ENCODE results near the gene SPP1.

SPP1 gene

DNA sequence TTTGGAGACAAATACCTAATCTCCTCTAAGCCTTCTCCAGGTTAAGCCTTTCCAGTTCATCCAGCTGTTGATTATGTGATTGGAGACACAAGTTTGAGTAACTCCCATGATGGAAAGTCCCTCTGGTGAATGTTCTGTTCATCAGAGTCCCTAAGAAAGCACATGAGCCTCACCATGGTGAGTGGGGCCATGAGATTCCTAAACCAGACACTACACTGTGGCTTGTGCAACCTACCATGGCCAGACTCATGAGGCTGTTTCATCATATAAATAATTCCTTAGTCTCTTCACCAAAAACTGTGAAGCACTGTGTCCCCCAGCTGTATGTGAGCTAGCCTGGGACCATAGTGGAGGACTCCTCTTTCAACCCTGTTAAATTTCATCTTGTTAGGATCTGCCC, 46.3 kb downstream of the SPP1 start (continued):
- no peak for TF ChIP-seq SALL2 (tag by site-specific recombination; IDR thresholded peaks at IDR 0.05; ENCODE audit: borderline replicate concordance)
- TF ChIP-seq, protein P1, sequence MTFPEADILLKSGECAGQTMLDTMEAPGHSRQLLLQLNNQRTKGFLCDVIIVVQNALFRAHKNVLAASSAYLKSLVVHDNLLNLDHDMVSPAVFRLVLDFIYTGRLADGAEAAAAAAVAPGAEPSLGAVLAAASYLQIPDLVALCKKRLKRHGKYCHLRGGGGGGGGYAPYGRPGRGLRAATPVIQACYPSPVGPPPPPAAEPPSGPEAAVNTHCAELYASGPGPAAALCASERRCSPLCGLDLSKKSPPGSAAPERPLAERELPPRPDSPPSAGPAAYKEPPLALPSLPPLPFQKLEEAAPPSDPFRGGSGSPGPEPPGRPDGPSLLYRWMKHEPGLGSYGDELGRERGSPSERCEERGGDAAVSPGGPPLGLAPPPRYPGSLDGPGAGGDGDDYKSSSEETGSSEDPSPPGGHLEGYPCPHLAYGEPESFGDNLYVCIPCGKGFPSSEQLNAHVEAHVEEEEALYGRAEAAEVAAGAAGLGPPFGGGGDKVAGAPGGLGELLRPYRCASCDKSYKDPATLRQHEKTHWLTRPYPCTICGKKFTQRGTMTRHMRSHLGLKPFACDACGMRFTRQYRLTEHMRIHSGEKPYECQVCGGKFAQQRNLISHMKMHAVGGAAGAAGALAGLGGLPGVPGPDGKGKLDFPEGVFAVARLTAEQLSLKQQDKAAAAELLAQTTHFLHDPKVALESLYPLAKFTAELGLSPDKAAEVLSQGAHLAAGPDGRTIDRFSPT (tag by site-specific recombination; IDR thresholded peaks at IDR 0.05) = no peak
- no peak for TF ChIP-seq IKZF3 (tag by site-specific recombination; IDR thresholded peaks at IDR 0.05)
- TF ChIP-seq ZBTB20 (tag by site-specific recombination; IDR thresholded peaks at IDR 0.05) = no peak
- no peak for TF ChIP-seq ZNF658 (tag by site-specific recombination; IDR thresholded peaks at IDR 0.05)
- no peak for TF ChIP-seq ZNF404 (tag by site-specific recombination; IDR thresholded peaks at IDR 0.05)
- TF ChIP-seq, protein P2, sequence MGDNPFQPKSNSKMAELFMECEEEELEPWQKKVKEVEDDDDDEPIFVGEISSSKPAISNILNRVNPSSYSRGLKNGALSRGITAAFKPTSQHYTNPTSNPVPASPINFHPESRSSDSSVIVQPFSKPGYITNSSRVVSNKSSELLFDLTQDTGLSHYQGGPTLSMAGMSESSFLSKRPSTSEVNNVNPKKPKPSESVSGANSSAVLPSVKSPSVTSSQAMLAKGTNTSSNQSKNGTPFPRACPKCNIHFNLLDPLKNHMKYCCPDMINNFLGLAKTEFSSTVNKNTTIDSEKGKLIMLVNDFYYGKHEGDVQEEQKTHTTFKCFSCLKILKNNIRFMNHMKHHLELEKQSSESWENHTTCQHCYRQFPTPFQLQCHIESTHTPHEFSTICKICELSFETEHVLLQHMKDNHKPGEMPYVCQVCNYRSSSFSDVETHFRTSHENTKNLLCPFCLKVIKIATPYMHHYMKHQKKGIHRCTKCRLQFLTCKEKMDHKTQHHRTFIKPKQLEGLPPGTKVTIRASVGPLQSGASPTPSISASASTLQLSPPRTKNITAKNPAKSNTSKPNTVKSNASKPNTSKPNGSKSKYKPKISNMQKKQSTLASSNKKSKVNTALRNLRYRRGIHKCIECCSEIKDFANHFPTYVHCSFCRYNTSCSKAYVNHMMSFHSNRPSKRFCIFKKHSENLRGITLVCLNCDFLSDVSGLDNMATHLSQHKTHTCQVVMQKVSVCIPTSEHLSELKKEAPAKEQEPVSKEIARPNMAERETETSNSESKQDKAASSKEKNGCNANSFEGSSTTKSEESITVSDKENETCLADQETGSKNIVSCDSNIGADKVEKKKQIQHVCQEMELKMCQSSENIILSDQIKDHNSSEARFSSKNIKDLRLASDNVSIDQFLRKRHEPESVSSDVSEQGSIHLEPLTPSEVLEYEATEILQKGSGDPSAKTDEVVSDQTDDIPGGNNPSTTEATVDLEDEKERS (tag by site-specific recombination; IDR thresholded peaks at IDR 0.05) = no peak
- TF ChIP-seq, protein P3, sequence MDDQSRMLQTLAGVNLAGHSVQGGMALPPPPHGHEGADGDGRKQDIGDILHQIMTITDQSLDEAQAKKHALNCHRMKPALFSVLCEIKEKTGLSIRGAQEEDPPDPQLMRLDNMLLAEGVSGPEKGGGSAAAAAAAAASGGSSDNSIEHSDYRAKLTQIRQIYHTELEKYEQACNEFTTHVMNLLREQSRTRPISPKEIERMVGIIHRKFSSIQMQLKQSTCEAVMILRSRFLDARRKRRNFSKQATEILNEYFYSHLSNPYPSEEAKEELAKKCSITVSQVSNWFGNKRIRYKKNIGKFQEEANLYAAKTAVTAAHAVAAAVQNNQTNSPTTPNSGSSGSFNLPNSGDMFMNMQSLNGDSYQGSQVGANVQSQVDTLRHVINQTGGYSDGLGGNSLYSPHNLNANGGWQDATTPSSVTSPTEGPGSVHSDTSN (CRISPR knock-in tag; IDR thresholded peaks at IDR 0.05) = no peak
- no peak for TF ChIP-seq ZNF629 (tag by site-specific recombination; IDR thresholded peaks at IDR 0.05)
- TF ChIP-seq, protein P4, sequence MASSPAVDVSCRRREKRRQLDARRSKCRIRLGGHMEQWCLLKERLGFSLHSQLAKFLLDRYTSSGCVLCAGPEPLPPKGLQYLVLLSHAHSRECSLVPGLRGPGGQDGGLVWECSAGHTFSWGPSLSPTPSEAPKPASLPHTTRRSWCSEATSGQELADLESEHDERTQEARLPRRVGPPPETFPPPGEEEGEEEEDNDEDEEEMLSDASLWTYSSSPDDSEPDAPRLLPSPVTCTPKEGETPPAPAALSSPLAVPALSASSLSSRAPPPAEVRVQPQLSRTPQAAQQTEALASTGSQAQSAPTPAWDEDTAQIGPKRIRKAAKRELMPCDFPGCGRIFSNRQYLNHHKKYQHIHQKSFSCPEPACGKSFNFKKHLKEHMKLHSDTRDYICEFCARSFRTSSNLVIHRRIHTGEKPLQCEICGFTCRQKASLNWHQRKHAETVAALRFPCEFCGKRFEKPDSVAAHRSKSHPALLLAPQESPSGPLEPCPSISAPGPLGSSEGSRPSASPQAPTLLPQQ (tag by site-specific recombination; IDR thresholded peaks at IDR 0.05) = no peak

DNA sequence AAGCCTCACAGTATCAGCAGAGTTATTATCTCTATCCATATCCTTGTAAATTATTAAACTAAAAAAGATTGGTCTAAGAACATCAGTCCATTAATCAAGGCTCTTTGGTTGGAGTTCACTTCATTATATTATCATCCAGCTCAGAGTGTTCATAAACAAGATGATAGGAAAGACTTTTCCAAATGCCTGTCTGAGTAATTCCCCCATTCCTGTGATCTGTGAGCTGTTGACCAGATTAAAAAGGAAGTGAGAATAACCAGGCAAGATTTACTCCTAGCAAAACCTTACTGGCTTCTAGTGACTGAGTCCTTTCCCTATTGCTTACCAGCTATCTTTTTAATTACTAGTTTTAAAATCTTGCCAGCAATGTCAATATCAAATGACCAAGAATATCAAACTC, 46.8 kb downstream of the SPP1 start:
- no peaks in the 10 kb centered on the region for H3K9me3 ChIP-seq (ENCODE audit: control insufficient read depth, insufficient read depth, low read depth, low read length)
- H3K36me3 ChIP-seq (ENCODE audit: control insufficient read depth in 2 of 2, insufficient read depth in 1 of 2, low read length in 2 of 2) = peaks cover 0 to 45% of the 10 kb centered on the region in 2 experiments; a peak in 2 of 3 replicates
- no peak overlapping the region for H3K4me3 ChIP-seq (ENCODE audit: low read depth, low read length)
- POLR2A ChIA-PET = no interaction called here
- H3K27ac ChIP-seq (ENCODE audit: extremely low read depth, low read depth, low read length) = no peak overlapping the region
- CTCF ChIA-PET = interaction anchor here (0.6 to 2.3 kb wide), 2 partner anchors 11 to 47 kb away, joined by 6 to 13 read pairs; partner anchors contain the start of gene SPP1
- H3K4me1 ChIP-seq (ENCODE audit: control insufficient read depth, insufficient read depth, low read length) = no peaks in the 10 kb centered on the region
- TF ChIP-seq ZNF585B (tag by site-specific recombination; IDR thresholded peaks at IDR 0.05) (no peak), ZBTB21 (tag by site-specific recombination; IDR thresholded peaks at IDR 0.05) (no peak), ZNF140 (tag by site-specific recombination; IDR thresholded peaks at IDR 0.05) (no peak), TCF7L2 (IDR thresholded peaks at IDR 0.05; ENCODE audit: borderline replicate concordance, low read depth, low read length) (no peak), ZNF2 (tag by site-specific recombination; IDR thresholded peaks at IDR 0.05) (no peak), ZNF610 (tag by site-specific recombination; IDR thresholded peaks at IDR 0.05; ENCODE audit: borderline replicate concordance) (no peak), ZXDB (tag by site-specific recombination; IDR thresholded peaks at IDR 0.05) (no peak), ZNF169 (tag by site-specific recombination; IDR thresholded peaks at IDR 0.05) (no peak)
- TF ChIP-seq, protein P5, sequence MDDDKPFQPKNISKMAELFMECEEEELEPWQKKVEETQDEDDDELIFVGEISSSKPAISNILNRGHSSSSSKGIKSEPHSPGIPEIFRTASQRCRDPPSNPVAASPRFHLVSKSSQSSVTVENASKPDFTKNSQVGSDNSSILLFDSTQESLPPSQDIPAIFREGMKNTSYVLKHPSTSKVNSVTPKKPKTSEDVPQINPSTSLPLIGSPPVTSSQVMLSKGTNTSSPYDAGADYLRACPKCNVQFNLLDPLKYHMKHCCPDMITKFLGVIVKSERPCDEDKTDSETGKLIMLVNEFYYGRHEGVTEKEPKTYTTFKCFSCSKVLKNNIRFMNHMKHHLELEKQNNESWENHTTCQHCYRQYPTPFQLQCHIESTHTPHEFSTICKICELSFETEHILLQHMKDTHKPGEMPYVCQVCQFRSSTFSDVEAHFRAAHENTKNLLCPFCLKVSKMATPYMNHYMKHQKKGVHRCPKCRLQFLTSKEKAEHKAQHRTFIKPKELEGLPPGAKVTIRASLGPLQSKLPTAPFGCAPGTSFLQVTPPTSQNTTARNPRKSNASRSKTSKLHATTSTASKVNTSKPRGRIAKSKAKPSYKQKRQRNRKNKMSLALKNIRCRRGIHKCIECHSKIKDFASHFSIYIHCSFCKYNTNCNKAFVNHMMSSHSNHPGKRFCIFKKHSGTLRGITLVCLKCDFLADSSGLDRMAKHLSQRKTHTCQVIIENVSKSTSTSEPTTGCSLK (tag by site-specific recombination; IDR thresholded peaks at IDR 0.05) = no peak
- TF ChIP-seq, protein P6, sequence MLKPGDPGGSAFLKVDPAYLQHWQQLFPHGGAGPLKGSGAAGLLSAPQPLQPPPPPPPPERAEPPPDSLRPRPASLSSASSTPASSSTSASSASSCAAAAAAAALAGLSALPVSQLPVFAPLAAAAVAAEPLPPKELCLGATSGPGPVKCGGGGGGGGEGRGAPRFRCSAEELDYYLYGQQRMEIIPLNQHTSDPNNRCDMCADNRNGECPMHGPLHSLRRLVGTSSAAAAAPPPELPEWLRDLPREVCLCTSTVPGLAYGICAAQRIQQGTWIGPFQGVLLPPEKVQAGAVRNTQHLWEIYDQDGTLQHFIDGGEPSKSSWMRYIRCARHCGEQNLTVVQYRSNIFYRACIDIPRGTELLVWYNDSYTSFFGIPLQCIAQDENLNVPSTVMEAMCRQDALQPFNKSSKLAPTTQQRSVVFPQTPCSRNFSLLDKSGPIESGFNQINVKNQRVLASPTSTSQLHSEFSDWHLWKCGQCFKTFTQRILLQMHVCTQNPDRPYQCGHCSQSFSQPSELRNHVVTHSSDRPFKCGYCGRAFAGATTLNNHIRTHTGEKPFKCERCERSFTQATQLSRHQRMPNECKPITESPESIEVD (tag by site-specific recombination; IDR thresholded peaks at IDR 0.05) = no peak
- TF ChIP-seq, protein P1 (tag by site-specific recombination; IDR thresholded peaks at IDR 0.05) = no peak
